HG03432 (cell line): ENCODE data around the gene IQCH.

ENCODE experiments used
- ATAC-seq: cut with Tn5 transposase; IDR thresholded peaks from one replicate; pipeline ENCODE4 v1.9.1; 2021; ENCODE audit warnings: mild to moderate bottlenecking, moderate library complexity; ENCODE audit not compliant: unreplicated experiment

Gene IQCH

DNA sequence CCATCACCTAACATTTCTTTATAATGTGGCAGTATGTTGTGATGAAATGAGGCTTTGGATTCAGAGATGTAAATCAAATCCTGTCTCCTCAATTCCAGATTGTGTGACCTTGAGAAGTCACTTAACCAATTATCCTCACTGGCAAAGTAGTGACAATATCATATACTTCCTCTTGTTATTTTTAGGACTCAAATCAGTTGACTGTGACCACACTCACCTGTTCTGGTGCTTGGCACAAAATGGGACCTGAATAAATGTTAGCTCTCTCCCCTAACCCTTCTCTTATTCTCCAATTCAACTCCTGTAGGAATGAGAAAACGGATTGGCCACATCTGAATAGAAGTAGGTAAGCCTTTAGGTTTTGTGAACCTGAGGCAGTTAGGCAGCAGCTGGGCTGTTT is 42.1 kb downstream of the IQCH start:
- ATAC-seq: no peak

DNA sequence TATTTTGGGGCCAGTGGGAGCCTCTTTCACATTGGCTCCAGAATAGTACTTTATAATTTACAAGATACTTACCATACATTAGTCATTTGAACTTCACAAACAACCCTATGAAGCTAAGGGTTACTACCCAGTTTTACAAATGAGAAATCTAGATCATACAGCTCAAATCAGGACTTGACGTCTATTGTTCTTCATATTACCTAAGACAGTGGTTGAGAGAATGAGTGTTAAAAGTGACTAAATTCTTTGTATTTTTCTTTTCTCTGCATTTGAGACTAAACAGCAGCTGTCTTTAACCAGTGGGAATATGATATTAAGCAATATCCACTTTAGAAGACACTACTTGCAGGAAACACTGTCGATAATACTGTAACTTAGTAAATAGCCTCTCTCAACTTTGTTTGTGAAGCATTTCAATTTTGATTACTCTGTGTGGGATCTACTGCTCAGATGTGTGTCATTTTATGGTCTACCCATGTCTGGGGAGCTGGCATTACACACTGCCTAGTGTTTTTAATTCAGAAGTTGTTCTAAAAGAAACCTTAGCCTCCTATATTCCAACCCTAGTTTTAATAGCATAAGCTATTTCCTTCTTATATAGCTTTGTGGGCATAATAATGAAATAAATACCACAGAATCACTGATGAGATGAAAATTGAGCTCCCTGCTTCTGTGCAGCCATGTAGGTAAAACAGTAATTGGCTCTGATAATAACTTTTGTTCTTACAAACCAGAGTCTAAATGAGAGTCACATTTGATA is 45.9 kb downstream of the IQCH start:
- ATAC-seq: no peak

DNA sequence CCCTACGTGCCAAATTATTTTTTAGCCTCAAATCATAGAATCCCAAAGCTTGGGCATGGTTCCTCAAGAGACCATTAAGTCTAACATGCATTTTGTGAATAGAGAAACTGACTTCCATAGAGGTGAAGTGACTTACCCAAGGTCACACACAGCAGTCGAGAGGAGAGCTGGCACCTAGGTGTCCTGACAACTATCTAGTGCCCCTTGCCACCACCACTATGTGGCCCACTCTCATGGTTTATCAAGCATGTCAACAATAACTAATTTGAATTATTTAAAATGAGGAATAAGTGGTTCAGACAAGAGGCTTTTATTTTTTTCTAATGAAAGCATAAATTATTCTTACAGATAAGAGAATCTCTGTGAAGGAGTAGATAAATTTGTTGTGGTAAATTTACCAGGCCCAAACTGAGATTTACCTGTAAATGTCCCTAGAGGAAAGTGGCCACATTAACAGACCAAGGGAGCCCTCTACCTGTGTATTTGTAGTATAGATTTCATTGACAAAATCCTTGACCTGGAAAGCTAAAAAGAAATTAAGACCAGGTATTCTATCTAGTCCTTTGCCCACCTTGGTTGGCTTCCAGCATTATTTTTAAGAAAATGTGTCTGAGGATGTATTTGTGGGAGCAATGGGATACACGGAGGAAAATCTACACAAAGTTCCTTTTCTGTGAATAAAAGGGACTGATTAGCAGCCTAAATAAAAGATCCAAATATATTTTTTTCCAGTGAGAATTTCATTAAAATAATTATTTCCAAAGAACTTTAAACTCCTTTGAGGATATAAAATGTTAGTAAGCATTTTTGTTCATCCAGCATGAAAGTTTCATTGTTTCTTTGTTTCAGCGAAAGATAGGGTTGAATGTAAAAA is 49.1 kb downstream of the IQCH start:
- ATAC-seq: no peak

DNA sequence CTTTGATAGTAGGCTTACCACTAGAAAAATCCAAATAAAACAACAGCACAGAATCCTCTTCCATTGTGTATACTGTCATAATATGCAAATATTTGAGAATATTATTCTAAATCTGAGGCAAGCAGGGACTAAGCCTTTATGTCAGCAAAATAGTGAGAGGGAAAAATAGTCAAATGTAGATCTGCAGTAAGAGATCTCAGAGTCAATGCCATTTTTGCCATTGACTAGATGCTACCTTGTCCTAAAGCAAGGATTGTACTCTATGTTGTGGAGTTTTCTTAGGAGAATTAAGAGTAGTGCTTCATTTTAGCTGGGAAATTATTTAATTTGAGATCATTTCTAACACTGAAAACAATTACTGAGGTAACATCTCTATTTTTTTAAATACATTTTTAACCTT is 50.2 kb downstream of the IQCH start:
- ATAC-seq: no peak

DNA sequence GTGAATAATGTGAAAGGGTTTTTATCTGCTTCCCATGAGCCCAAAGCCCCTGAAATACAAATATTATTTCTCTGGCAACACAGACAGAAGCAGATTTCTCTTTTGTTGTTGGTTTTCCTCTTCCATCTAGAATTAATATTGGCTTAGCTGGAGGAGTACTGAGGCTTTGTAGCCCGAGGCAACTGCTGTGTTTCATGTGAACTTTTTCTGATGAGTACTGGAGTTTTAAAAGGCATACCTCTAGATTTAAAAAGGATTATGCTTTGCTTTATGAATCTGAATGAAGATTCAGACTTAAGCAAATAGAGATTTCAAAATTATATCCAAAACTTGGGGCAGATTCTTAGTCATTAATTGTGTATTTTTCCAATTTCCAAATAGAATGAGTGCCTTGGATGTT is 50.9 kb downstream of the IQCH start:
- ATAC-seq: no peak

DNA sequence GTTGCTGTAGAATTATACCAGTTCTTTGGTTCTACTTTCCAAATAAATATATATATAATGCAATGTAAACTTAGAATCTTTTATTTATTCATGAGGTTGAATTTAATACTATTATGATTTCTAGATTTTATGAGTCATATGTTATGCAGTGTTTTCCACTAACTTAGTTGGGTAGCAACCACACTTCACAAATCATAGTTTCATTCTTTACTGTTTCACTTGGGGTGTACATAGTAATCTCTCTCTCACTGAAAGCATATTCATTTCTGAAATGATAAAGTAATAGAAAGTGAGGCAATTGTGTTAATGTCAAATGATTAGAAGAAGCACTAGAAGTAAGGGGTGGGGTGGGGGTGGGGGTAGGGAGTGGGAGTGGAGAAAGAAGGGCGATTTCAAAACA is 52.6 kb downstream of the IQCH start:
- ATAC-seq: no peak

DNA sequence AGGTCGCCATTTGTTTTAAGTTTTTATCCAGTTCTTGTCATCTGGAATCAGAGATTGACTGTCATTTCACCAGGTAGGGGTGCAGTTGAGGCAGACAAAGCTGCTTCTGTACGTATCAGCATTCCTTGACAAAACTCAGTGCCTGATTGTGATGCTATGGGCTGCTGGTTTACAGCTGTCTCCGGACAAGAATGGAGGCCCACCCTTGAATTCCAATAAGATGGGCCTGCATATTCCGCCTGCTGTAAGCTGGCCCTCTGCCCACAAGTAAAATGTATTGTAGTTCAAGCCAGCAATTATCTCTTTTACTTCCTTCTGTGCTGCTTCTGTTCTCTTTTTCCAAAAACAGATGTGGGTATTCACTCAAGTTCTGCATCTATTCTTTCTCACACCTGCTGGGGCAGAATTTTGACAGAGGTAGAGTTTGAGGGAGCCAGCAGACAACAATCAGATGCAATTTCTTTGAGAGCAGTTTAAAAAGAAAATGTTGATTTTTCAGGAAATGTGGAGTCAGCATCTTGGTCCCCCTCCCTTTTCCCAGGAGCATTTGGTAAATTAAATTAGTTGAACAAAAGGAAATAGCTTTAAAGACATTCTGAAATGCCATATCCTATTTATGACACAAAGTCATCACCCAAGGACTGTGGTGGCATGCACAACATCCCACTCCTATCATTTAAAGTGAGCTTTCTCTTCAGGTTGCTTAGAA is 53.5 kb downstream of the IQCH start:
- no peak for ATAC-seq

DNA sequence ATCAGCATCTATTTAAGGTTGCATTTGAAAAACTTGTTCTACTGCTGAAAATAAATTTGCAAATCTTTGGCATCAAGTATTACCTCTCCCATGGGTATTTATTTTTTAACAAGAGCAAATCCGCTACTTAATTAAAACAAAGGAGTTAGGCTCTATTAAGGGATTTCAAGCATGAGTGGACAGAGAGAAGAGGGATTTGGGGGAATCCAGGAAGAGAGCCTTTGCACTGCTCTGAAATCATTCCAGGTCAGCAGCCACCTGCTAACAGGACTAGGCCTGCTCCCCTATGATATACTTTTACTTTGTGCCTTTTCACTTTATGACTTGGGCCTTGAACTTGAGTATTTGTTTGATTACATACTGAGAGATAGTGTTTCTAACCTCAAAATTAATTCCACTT is 57.1 kb downstream of the IQCH start:
- ATAC-seq: no peak

DNA sequence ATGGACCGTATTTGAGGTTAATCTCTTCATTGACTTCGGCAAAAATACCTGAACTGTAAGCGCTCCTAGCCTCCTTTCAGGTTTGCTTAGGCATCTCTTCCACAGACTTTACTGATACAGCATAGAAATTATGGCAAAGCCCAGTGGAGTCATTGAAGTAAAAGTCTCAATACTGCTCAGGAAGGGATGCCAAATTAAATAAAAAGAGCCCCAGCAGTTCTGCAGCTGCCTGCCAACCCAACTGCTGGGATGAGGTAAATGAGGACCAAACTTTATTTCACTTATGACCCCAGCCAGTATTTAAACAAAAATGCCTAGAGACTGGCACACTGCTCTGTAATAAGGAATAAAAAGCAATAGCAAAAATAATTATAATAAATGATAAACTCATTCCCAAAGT is 65.4 kb downstream of the IQCH start:
- ATAC-seq: no peak

DNA sequence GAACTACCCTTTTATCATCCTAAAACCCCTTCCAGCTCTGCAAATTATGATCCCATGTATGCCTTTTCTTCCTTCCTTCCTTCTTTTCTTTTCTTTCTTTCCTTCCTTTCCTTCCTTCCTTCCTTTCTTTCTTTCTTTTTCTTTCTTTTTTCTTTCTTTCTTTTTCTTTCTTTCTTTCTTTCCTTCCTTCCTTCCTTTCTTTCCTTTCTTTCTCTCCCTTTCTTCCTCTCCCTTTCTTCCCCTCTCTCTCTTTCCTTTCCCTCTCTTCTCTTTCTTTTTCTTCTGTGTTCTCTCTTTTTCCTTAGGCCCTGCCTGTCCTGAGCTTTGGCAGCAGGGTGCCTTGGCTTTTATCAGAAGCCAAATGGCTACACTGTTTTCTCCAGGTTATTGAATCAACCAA is 66.8 kb downstream of the IQCH start:
- ATAC-seq: no peak

DNA sequence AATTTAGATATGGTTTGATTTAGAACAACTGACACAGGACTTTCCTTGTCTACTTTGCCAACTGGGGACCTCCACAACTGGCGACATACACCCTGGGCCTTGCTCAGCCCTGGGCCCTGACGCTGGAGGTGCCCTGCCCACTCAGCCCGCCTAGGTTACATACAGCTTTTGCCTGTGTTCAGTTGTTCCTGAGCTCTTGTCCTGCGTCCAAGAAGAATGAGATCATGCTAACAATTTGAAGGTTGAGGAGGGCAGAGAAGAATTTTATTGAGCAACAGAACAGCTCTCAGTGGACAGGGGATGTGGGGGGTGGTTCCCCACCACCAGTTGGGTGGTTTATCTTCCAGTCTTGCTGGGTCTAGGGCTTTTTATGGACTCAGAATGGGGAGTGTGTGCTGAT is 67.9 kb downstream of the IQCH start:
- ATAC-seq: no peak

DNA sequence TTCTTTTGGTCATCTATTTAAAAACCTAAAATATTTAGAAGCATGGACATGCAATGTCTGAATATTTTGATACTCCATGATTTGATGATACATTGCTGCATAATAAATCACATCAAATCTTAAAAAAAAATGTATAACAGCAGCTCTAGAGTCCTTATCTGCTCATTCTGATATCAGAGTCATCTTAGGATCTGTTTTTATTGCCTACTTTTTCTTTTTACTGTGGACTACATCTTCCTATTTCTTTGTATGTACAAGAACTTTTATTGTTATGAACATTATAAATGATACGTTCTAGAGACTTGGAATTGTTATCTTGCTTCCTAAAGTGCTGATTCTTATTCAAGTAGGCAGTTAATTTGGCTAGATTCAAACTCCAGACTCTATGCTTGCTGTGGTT is 72.7 kb downstream of the IQCH start:
- ATAC-seq: no peak

DNA sequence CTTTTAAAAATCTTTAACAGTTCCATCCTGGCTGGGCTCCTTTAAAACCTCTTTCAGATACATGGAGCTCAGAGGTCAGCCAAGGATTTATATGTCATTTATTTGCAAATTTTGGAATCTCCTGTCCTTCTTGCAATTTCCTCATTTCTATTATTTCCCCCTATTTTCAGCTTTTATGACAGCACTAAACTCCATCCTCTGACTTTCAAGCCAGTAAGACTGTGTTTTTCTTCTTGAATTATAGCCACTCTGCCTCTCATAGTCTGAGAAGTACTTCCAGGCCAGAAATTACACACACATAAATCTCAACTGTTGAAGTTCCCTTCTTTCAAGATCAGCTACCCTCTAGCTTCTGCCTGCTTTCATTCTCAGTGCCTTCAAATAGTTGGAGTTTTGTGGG is 73.2 kb downstream of the IQCH start:
- ATAC-seq: no peak

DNA sequence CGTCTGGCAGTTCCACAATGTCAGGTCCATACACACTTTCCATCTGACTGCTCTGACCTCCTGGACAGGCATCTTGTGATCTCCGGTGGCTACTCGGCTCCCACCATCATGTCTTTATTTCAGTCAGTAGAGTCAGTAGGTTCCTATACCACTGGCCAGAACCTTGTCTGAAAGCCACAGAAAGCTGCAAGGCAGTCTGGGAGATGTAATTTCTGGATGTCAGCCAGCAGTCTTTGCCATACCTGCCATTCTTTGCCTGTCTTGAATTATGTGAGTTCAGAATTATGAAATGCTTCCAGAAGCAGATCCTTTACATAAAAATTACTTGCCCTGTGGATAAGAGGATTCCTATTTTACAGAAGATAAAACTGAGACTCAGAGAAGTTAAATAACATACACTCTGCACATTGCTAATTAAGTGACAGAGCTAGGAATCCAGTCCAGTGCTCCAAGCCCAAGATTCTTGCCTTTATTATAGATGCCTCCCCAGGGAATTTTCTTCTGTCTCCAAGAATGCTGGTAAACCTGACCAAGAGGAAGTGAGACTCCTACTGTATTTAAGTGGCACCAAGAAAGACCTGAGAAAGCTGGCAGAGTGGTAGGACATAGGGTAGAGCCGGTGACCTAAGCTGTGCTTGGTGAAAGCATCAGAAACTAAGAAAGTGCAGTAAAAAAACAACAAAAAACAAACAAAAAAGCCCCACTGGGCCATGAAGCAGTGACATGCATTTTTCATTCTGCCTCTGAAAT is 75.6 kb downstream of the IQCH start:
- no peak for ATAC-seq

DNA sequence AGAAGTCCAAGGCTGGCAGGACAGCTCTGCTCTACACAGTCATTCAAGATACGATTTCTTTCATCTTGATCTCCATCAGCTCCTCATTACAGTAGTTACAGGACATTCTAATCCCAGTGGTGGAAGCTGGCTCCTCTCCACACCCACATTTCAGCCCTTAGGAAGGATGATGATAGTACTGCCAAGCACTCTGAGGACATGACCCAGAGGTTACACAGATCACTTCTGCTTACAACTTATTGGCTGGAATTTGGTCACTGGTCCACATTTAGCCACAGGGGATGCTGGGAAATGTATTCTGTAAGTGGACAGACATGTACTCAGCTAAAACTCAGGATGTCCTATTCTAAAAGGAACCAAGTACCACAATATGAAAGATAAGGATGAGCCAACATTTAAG is 77.1 kb downstream of the IQCH start:
- ATAC-seq: no peak

DNA sequence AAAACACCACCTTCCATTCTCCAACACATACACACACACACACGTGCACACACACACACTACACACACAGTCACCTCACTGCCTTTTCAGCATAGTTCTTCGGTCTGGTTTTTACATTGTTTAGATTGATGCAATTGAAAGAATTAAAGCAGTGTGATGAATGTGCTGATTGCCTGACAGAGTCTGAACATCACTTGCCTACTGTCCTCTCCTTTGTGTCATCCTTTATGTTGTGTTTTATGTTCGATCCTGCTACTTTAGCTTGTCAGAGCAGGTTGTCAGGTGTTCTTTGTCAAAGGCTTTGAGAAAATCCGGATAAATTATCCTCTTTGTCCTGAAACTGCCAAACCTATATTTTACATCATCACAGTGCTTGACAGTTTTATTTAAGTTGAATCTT is 80.4 kb downstream of the IQCH start:
- no peak for ATAC-seq

DNA sequence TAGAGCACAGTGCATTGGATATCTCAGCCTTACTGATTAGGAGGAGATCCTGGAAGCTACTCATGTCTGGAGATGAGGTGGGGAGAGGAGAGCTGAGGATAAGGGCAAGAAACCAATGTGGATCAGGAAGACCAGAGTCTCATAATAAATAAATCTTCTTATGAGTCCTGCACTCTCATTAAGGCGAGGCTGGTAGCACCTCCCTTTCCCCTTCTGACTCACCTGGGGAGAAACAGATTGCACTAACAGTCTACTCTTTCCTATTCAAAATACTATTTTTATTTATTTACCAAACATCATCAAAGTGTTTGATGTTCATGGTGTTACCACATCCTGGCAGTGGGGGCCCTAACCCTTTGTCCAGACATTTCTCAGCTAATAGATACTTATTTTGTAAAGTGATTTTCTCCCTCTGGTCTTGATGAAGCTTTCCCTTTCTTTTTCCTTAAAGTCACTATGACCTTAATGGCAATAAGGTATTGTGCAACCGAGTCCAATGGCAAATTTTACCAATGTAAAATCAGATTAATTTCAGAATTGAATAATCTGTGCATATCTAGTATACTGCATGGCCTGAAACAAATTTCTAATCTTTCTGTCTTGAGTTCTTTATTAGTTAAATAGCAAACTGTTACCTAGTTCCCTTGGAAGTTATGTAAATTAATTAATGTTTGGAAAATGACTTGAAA is 81.1 kb downstream of the IQCH start:
- ATAC-seq: no peak

DNA sequence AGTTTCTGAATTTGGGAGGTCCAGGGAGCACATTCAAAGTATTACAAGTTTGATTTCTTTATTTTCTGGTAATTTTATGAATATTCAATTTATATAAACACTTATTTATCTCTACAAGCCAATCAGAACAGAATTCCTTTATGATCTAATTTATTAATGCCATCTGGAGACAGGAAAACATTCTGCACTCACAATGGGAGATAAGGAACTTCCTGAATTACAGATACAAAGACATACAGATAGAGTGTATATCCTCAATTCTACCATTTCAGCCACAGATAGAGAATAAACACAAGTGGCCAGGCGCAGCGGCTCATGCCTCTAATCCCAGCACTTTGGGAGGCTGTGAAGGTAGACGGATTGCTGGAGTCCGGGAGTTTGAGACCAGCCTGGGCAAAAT is 86.0 kb downstream of the IQCH start:
- ATAC-seq: no peak

DNA sequence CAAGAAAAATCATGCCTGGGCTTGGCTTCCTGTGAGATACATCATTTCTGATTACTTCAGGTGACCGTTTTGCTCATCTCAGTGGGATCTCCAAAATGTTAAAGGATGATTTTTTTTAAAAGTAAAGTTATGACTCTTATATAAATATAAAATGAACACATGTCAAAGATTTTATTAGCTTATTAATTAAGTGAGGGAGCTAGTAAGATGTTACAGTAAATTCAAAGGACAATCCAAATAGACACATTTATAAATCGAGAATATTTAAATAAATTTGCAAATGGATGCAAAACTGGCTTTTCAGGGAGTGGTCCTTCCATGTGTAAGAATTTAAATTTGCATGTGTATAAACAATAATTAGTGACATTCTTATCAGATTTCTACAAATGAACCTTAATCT is 87.0 kb downstream of the IQCH start:
- no peak for ATAC-seq

DNA sequence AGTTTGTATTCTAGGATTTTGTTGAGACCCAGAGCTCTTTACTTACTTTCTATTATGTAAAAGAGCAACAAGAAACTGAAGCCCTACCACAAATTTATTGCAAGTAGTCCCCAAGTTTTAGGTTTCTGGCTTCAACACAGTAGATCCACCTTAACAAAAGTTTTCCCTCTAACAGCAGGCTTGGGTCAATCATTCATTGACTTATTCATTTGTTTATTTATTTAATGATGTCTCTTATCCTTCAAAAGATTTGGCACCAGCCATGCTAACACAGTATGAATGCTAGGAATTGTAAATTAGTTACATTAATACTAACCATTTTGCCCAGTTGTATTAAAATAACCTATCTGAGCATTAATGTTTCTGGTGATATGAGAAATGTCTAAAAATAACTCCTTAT is 88.6 kb downstream of the IQCH start:
- no peak for ATAC-seq

DNA sequence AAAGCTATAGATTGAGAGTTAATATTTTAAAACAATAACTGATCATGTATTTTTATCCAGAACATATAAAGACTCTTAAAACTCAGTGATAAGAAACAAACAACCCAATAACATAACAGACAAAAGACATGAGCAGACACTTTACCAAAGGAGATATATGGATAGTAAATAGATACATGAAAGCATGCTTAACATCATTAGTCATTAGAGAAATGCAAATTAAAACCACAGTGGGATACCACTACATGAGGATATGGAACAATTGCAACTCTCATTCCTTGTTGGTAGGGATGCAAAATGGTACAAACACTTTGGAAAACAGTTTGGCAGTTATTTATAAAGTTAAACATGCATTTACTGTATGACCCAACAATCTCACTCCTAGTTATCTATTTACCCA is 95.0 kb downstream of the IQCH start:
- no peak for ATAC-seq
